ENCODE data around the gene RYR2.

GRCh38 chr1:237126180-237126579, 84.2 kb downstream of the RYR2 start:
- TF ChIP-seq CTCF (conservative IDR thresholded peaks at IDR 0.05; ENCODE audit: low read depth, low read length) = no peak
- no peak for TF ChIP-seq EZH2 (IDR thresholded peaks at IDR 0.05; ENCODE audit: borderline replicate concordance, low read depth, low read length, poor library complexity, severe bottlenecking)

Data from A673 (cell line).